ENCODE results near the gene COX11. TPM values are rescaled to one million over a fixed set of nuclear protein-coding genes. Genes with fewer than 3 reads are reported as not detected.

COX11 gene
- total RNA-seq, 1 experiment from 2014 or later, result 87.0 TPM

- Histone ChIP-seq H3K4me3 (ENCODE audit: low read depth in 2 of 2, low read length in 2 of 2) (no peak overlapping the region), H3K36me3 (ENCODE audit: control insufficient read depth, insufficient read depth, low read length) (no peaks in the 10 kb centered on the region), H3K4me1 (ENCODE audit: control insufficient read depth, insufficient read depth, low read length) (no peaks in the 10 kb centered on the region), H3K27me3 (ENCODE audit: control insufficient read depth, insufficient read depth, low read length) (no peaks in the 10 kb centered on the region), H3K9me3 (ENCODE audit: control insufficient read depth, insufficient read depth, low read depth, low read length) (peaks cover 9% of the 10 kb centered on the region), H3K27ac (ENCODE audit: low read length) (no peak overlapping the region)
- ATAC-seq, result no peak
- POLR2A ChIA-PET, result no interaction called here
- TF ChIP-seq CTCF (IDR thresholded peaks at IDR 0.05), result no peak
- TF ChIP-seq TCF7L2 (IDR thresholded peaks at IDR 0.05; ENCODE audit: low read depth, low read length), result no peak
- no peak for TF ChIP-seq REST (IDR thresholded peaks at IDR 0.05; ENCODE audit: insufficient read depth in 1 of 2, low read depth in 2 of 2, low read length in 1 of 2)
- TF ChIP-seq SIN3A (IDR thresholded peaks at IDR 0.05; ENCODE audit: borderline replicate concordance, insufficient read depth, low read depth, low read length), result no peak
- TF ChIP-seq POLR2AphosphoS5 (IDR thresholded peaks at IDR 0.05; ENCODE audit: low read depth, low read length), result no peak
- CTCF ChIA-PET, result interaction anchor here (0.6 kb wide), 1 partner anchor 372 kb away, joined by 3 read pairs; no protein-coding TSS in a partner anchor
- intact Hi-C loops (cut with micrococcal nuclease; ENCODE audit: unreplicated experiment), result no loop called here
- in situ Hi-C loops (cut with HindIII; ENCODE audit: low pct_unique_long_range_greater_than_20kb, low sequenced_read_pairs), result no loop called here
- BruUV-seq (replicated peaks), result no TSS peak
- DNase-seq (ENCODE audit: low read depth, low spot score), result no peak
Observed at GRCh38 chr17:54985476-54985875, 17.0 kb upstream of the COX11 start.

GRCh38 chr17:54983260-54983659 is 14.8 kb upstream of the COX11 start:
- ATAC-seq (no peak), DNase-seq (ENCODE audit: low read depth, low spot score) (no peak)
- ChIA-PET POLR2A (no interaction called here), CTCF (no interaction called here)
- Histone ChIP-seq H3K27me3 (ENCODE audit: control insufficient read depth, insufficient read depth, low read length) (no peaks in the 10 kb centered on the region), H3K4me1 (ENCODE audit: control insufficient read depth, insufficient read depth, low read length) (no peaks in the 10 kb centered on the region), H3K36me3 (ENCODE audit: control insufficient read depth, insufficient read depth, low read length) (no peaks in the 10 kb centered on the region), H3K27ac (ENCODE audit: low read length) (no peak overlapping the region), H3K9me3 (ENCODE audit: control insufficient read depth, insufficient read depth, low read depth, low read length) (peaks cover 23% of the 10 kb centered on the region), H3K4me3 (ENCODE audit: low read depth in 2 of 2, low read length in 2 of 2) (no peak overlapping the region)
- intact Hi-C loops (cut with micrococcal nuclease; ENCODE audit: unreplicated experiment), result no loop called here
- TF ChIP-seq CTCF (IDR thresholded peaks at IDR 0.05), result no peak
- TF ChIP-seq POLR2AphosphoS5 (IDR thresholded peaks at IDR 0.05; ENCODE audit: low read depth, low read length), result no peak
- TF ChIP-seq TCF7L2 (IDR thresholded peaks at IDR 0.05; ENCODE audit: low read depth, low read length), result no peak
- no peak for TF ChIP-seq REST (IDR thresholded peaks at IDR 0.05; ENCODE audit: insufficient read depth in 1 of 2, low read depth in 2 of 2, low read length in 1 of 2)
- TF ChIP-seq SIN3A (IDR thresholded peaks at IDR 0.05; ENCODE audit: borderline replicate concordance, insufficient read depth, low read depth, low read length), result no peak
- no TSS peak for BruUV-seq (replicated peaks)
- in situ Hi-C loops (cut with HindIII; ENCODE audit: low pct_unique_long_range_greater_than_20kb, low sequenced_read_pairs), result no loop called here
